RWPE1 (cell line): ENCODE results near the gene ZNF804A.

Experiments
- CTCF ChIA-PET: fragments of 350-600 bp; sonication (Branson Sonifier 250); formaldehyde crosslinking; extraction: SDS; loops from one replicate; lab custom pipeline; 2021; lab: Yijun Ruan, JAX
- POLR2A ChIA-PET: fragments of 400-600 bp; formaldehyde crosslinking; extraction: SDS; loops from one replicate; lab custom pipeline; 2020; ENCODE audit warnings: antibody characterized with exemption; ENCODE audit not compliant: low non-redundant PET; lab: Yijun Ruan, JAX
- DNase-seq: peaks from one replicate; pipeline ENCODE4 v3.0.0; 2012; ENCODE audit warnings: low spot score
- H3K27ac ChIP-seq: fragments of 450-650 bp; 2 replicates; pipeline ENCODE4 v1.5.1; 2017
- TF ChIP-seq, protein P1 (sequence below): fragments of 450-650 bp; conservative IDR thresholded peaks from 2 replicates; pipeline ENCODE4 v1.5.1; 2017; ENCODE audit warnings: low read depth, mild to moderate bottlenecking

Gene ZNF804A

DNA sequence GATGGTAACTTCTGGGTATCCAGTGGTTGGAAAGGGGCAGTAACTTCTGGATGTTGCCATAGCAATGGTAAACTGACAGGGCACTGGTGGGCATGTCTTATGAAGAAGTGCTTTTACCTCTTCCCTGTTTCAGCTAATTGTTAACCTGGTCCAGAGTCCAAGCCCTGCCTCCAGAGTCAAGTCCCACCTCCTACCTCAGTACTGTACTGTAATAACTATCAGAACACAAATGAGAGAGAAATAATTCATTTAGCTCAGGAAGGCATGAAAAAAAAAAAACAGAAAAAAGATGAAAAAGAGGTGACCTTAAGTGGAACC lies 237.0 kb downstream of the ZNF804A start:
- CTCF ChIA-PET, result interaction anchor here (0.6 kb wide), 1 partner anchor 887 kb away, joined by 3 read pairs; no protein-coding TSS in a partner anchor
- TF ChIP-seq, protein P1, sequence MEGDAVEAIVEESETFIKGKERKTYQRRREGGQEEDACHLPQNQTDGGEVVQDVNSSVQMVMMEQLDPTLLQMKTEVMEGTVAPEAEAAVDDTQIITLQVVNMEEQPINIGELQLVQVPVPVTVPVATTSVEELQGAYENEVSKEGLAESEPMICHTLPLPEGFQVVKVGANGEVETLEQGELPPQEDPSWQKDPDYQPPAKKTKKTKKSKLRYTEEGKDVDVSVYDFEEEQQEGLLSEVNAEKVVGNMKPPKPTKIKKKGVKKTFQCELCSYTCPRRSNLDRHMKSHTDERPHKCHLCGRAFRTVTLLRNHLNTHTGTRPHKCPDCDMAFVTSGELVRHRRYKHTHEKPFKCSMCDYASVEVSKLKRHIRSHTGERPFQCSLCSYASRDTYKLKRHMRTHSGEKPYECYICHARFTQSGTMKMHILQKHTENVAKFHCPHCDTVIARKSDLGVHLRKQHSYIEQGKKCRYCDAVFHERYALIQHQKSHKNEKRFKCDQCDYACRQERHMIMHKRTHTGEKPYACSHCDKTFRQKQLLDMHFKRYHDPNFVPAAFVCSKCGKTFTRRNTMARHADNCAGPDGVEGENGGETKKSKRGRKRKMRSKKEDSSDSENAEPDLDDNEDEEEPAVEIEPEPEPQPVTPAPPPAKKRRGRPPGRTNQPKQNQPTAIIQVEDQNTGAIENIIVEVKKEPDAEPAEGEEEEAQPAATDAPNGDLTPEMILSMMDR, result no peak
- POLR2A ChIA-PET, result no interaction called here
- no peak overlapping the region for H3K27ac ChIP-seq
- no peak for DNase-seq

DNA sequence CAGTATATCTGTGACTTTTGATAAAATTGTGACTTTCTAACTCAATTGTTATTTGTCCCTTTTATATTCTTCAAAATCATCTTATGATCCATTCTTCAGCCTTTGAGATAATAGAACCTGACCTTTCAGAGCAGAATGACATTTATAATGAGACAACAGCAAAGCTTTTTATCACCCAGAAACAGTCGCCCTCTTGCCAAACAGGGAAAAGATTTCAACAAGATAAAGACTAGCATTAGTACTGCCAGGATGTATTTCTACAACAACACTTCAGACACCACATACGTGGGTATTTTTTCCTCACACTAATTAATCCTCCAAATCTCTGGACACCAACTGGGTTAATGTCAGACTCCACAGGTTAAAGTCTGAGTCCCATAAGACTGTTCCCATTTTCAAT lies 249.0 kb downstream of the ZNF804A start:
- ChIA-PET CTCF (no interaction called here), POLR2A (no interaction called here)
- H3K27ac ChIP-seq, result no peak overlapping the region
- no peak for DNase-seq
- TF ChIP-seq, protein P1, result no peak

DNA sequence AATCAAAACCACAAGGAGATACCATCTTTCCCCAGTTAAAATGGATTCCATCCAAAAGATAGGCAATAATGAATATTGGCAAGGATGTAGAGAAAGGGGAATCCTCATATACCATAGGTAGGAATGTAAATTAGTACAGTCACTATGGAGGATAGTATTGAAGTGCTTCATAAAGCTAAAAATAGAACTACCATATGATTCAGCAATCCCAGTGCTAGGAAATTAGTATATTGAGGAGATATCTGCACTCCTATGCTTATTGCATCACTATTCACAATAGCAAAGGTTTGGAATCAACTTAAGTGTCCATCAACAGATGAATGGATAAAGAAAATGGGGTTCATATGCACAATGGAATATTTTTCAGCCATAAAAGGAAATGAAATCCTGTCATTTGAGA lies 251.2 kb downstream of the ZNF804A start:
- ChIA-PET CTCF (no interaction called here), POLR2A (no interaction called here)
- no peak overlapping the region for H3K27ac ChIP-seq
- TF ChIP-seq, protein P1, result no peak
- no peak for DNase-seq

DNA sequence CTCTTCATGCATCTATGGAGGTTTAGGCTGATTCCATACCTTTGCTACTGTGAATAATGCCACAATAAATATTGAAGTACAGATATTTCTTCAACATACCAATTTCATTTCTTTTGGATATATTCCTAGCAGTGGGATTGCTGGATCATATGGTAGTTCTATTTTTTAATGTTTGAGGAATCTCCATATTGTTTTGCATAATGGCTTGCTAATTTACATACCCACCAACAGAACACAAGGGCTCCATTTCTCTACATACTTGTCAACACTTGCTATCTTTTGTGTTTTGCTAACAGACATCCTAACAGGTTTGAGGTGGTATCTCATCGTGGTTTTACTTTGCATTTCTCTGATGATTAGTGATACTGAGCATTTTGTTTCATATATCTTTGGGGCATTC lies 253.2 kb downstream of the ZNF804A start:
- CTCF ChIA-PET, result no interaction called here
- DNase-seq, result no peak
- TF ChIP-seq, protein P1, result no peak
- no peak overlapping the region for H3K27ac ChIP-seq
- POLR2A ChIA-PET, result no interaction called here

DNA sequence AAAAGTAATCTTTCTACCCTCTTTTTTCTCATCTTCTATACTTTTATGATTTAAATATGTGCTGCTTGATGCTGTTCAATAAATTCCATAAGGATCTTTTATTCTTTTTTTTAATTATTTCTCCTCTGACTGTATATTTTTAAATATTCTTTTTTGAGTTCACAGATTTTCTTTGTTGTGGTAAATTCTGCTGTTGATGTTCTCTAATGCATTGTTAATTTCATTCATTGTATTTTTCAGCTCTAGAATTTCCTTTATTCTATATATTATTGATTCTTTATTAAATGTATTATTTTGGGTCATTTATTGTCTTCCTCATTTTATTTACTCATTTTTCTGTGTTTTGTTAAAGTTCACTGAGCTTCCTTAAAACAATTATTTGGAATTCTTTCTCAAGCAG lies 260.9 kb downstream of the ZNF804A start:
- ChIA-PET CTCF (no interaction called here), POLR2A (no interaction called here)
- TF ChIP-seq, protein P1, result no peak

DNA sequence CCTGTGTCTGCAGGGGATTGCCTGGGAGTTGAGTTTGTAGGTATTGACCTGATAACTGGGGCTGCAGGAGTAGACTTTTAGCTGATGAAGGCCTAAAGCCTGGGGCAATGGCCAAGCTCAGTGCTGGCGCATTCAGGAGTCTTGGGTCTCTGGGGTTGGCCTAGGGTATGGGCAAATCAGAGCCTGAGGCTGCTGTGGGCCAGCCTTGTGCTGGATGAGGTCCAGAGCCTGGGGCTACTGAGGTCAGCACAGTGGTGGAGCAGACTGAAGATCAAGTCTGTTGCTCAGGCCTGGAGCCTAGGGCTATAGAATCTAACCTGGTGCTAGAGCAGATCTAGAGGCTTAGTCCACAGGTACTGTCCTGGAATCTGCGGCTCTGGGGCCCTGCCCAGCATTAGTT lies 262.4 kb downstream of the ZNF804A start:
- H3K27ac ChIP-seq, result no peak overlapping the region
- no peak for DNase-seq
- ChIA-PET CTCF (no interaction called here), POLR2A (no interaction called here)
- TF ChIP-seq, protein P1, result no peak

More for the DNA sequence above, 260.9 kb downstream of the ZNF804A start:
- DNase-seq, result no peak
- H3K27ac ChIP-seq, result no peak overlapping the region

DNA sequence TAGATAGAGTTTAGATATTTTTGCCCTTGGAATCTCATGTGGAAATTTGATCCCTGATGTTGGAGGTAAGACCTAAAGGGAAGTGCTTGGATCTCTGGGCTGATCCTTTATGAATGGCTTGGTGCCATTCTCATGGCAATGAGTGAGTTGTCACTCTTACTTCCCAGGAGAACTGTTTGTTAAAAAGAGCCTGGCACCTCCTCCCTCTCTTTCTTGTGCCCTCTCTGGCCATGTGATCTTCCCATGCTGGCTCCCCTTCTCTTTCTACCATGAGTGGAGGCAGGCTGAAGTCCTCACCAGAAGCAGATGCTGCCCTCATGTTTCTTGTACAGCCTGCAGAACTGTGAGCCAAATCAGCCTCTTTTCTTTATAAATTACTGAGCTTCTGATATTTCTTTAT lies 276.9 kb downstream of the ZNF804A start:
- DNase-seq, result no peak
- TF ChIP-seq, protein P1, result no peak
- no peak overlapping the region for H3K27ac ChIP-seq
- POLR2A ChIA-PET, result no interaction called here
- CTCF ChIA-PET, result no interaction called here
